ENCODE results near the gene PTPRF.
A peak's percentile ranks its signal among the peaks of the same experiment; 100 is the strongest.
"Not testable (repeated sequence)": the region's sequence is repeated elsewhere in the genome, so short reads cannot be mapped to it uniquely, and the experiment has no call there.

Gene PTPRF

GRCh38 chr1:43621861-43622260, 91.2 kb downstream of the PTPRF start:
- DNase-seq (no peak), ATAC-seq (no peak)
- H3K4me1 Mint-ChIP-seq: no peaks in the 10 kb centered on the region
- no peaks in the 10 kb centered on the region for H3K9me3 Mint-ChIP-seq
- H3K27me3 Mint-ChIP-seq: peaks cover 7% of the 10 kb centered on the region
- no peak overlapping the region for H3K27ac Mint-ChIP-seq
- H3K4me3 Mint-ChIP-seq: no peak overlapping the region

GRCh38 chr1:43622471-43622870, 91.8 kb downstream of the PTPRF start:
- H3K27me3 Mint-ChIP-seq: peaks cover 7% of the 10 kb centered on the region
- no peak overlapping the region for H3K4me3 Mint-ChIP-seq
- H3K4me1 Mint-ChIP-seq: no peaks in the 10 kb centered on the region
- ATAC-seq: no peak
- no peak overlapping the region for H3K27ac Mint-ChIP-seq
- H3K9me3 Mint-ChIP-seq: no peaks in the 10 kb centered on the region
- no peak for DNase-seq

- Mint-ChIP-seq H3K4me1 (no peaks in the 10 kb centered on the region), H3K27me3 (peaks cover 7% of the 10 kb centered on the region), H3K4me3 (no peak overlapping the region), H3K27ac (peak overlapping the region in 1 of 2 donors; percentile 27), H3K9me3 (no peaks in the 10 kb centered on the region)
- DNase-seq (no peak), ATAC-seq (no peak)
Observed at GRCh38 chr1:43622901-43623780, 92.5 kb downstream of the PTPRF start.

GRCh38 chr1:43625063-43625780, 94.5 kb downstream of the PTPRF start:
- Mint-ChIP-seq H3K4me3 (no peak overlapping the region), H3K27me3 (peaks cover 7% of the 10 kb centered on the region), H3K9me3 (no peaks in the 10 kb centered on the region), H3K4me1 (no peaks in the 10 kb centered on the region), H3K27ac (no peak overlapping the region)
- ATAC-seq (no peak), DNase-seq (no peak)

GRCh38 chr1:43632135-43632670, 101.5 kb downstream of the PTPRF start:
- H3K4me1 Mint-ChIP-seq: no peaks in the 10 kb centered on the region
- no peak overlapping the region for H3K27ac Mint-ChIP-seq
- DNase-seq (no peak), ATAC-seq (no peak)
- no peaks in the 10 kb centered on the region for H3K9me3 Mint-ChIP-seq
- H3K4me3 Mint-ChIP-seq: no peak overlapping the region
- no peaks in the 10 kb centered on the region for H3K27me3 Mint-ChIP-seq

- H3K27ac Mint-ChIP-seq: peak overlapping the region in 1 of 2 donors; percentile 45
- no peaks in the 10 kb centered on the region for H3K27me3 Mint-ChIP-seq
- H3K4me1 Mint-ChIP-seq: no peaks in the 10 kb centered on the region
- no peaks in the 10 kb centered on the region for H3K9me3 Mint-ChIP-seq
- H3K4me3 Mint-ChIP-seq: no peak overlapping the region
- ATAC-seq: no peak
- DNase-seq: no peak
Observed at GRCh38 chr1:43634721-43635120, 104.0 kb downstream of the PTPRF start.

- H3K9me3 Mint-ChIP-seq: no peaks in the 10 kb centered on the region
- H3K27ac Mint-ChIP-seq: no peak overlapping the region
- no peaks in the 10 kb centered on the region for H3K27me3 Mint-ChIP-seq
- no peak overlapping the region for H3K4me3 Mint-ChIP-seq
- DNase-seq: no peak
- no peak for ATAC-seq
- H3K4me1 Mint-ChIP-seq: no peaks in the 10 kb centered on the region
Observed at GRCh38 chr1:43636006-43636641, 105.4 kb downstream of the PTPRF start.

GRCh38 chr1:43637267-43637666, 106.6 kb downstream of the PTPRF start:
- Mint-ChIP-seq H3K27ac (no peak overlapping the region), H3K4me1 (no peaks in the 10 kb centered on the region), H3K4me3 (no peak overlapping the region), H3K9me3 (no peaks in the 10 kb centered on the region), H3K27me3 (no peaks in the 10 kb centered on the region)
- DNase-seq (no peak), ATAC-seq (no peak)

GRCh38 chr1:43638381-43638780, 107.7 kb downstream of the PTPRF start:
- not testable (repeated sequence) for ATAC-seq, DNase-seq, H3K27me3 Mint-ChIP-seq, H3K4me3 Mint-ChIP-seq, H3K27ac Mint-ChIP-seq, H3K9me3 Mint-ChIP-seq, H3K4me1 Mint-ChIP-seq

- peaks cover 3% of the 10 kb centered on the region for H3K27me3 Mint-ChIP-seq
- no peaks in the 10 kb centered on the region for H3K4me1 Mint-ChIP-seq
- peak overlapping the region; percentile 54 to 71 for H3K27ac Mint-ChIP-seq
- no peak for DNase-seq
- H3K9me3 Mint-ChIP-seq: no peaks in the 10 kb centered on the region
- no peak overlapping the region for H3K4me3 Mint-ChIP-seq
- no peak for ATAC-seq
Observed at GRCh38 chr1:43639976-43640794, 109.5 kb downstream of the PTPRF start.

- Mint-ChIP-seq H3K27me3 (peaks cover 8% of the 10 kb centered on the region), H3K9me3 (no peaks in the 10 kb centered on the region), H3K27ac (no peak overlapping the region), H3K4me1 (peaks cover 6% of the 10 kb centered on the region), H3K4me3 (no peak overlapping the region)
- ATAC-seq (no peak), DNase-seq (no peak)
Observed at GRCh38 chr1:43644558-43644957, 113.9 kb downstream of the PTPRF start.

- no peaks in the 10 kb centered on the region for H3K9me3 Mint-ChIP-seq
- ATAC-seq (no peak), DNase-seq (no peak)
- peaks cover 7% of the 10 kb centered on the region for H3K4me1 Mint-ChIP-seq
- H3K27ac Mint-ChIP-seq: peak overlapping the region in 1 of 2 donors; percentile 59
- peaks cover 8% of the 10 kb centered on the region for H3K27me3 Mint-ChIP-seq
- no peak overlapping the region for H3K4me3 Mint-ChIP-seq
Observed at GRCh38 chr1:43645461-43645860, 114.8 kb downstream of the PTPRF start.

GRCh38 chr1:43647331-43647730, 116.6 kb downstream of the PTPRF start:
- H3K27ac Mint-ChIP-seq, H3K4me3 Mint-ChIP-seq: not testable (repeated sequence)

GRCh38 chr1:43648221-43648847, 117.7 kb downstream of the PTPRF start:
- no peak overlapping the region for H3K27ac Mint-ChIP-seq
- H3K4me3 Mint-ChIP-seq: peak overlapping the region; percentile 83 to 98
- ATAC-seq: no peak
- peaks cover 31% of the 10 kb centered on the region for H3K4me1 Mint-ChIP-seq
- peaks cover 8% of the 10 kb centered on the region for H3K27me3 Mint-ChIP-seq
- no peak for DNase-seq
- no peaks in the 10 kb centered on the region for H3K9me3 Mint-ChIP-seq

More at GRCh38 chr1:43647331-43647730, 116.6 kb downstream of the PTPRF start:
- peaks cover 22% of the 10 kb centered on the region for H3K4me1 Mint-ChIP-seq
- not testable (repeated sequence) for DNase-seq, H3K27me3 Mint-ChIP-seq, H3K9me3 Mint-ChIP-seq, ATAC-seq
